Stimulated activated CD8-positive, alpha-beta memory T cell treated with anti-CD3 and anti-CD28 coated beads, Interleukin-15, amount 100 ng/mL, for 4 hours (primary cell): ENCODE measurements around the gene SVOP.
"Not testable (repeated sequence)": the region's sequence is repeated elsewhere in the genome, so short reads cannot be mapped to it uniquely, and the experiment has no call there.

ENCODE experiments used
- DNase-seq, 2 donors: peaks; one replicate each; pipeline ENCODE4 v3.0.0-alpha.2; 2020; ENCODE audit warnings: low read depth in 2 of 2

SVOP gene

GRCh38 chr12:109029411-109029810 is 8.5 kb upstream of the SVOP start:
- DNase-seq = no peak

- not testable (repeated sequence) for DNase-seq
These were observed 7.8 kb upstream of the SVOP start for GRCh38 chr12:109028624-109029023.

DNA sequence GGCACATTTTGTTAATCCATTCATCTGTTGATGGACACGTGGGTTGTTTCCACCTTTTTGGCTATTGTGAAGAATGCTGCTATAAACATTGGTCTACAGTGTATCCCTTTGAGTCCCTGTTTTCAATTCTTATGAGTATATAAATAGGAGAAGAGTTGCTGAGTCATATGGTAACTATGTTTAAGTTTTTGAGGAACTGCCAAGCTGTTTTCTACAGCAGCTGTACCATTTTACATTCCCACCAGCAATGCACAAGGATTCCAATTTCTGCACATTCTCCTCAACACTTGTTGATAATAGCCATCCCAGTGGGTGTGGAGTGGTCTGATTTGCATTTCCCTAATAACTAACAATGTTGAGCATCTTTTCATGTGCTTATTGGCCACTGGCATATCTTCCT is 6.9 kb upstream of the SVOP start:
- no peak for DNase-seq

- DNase-seq = no peak
These were observed 597 bp downstream of the SVOP start for GRCh38 chr12:109020146-109020795.

- DNase-seq = no peak
These were observed 2.6 kb downstream of the SVOP start for GRCh38 chr12:109018296-109018695.

DNA sequence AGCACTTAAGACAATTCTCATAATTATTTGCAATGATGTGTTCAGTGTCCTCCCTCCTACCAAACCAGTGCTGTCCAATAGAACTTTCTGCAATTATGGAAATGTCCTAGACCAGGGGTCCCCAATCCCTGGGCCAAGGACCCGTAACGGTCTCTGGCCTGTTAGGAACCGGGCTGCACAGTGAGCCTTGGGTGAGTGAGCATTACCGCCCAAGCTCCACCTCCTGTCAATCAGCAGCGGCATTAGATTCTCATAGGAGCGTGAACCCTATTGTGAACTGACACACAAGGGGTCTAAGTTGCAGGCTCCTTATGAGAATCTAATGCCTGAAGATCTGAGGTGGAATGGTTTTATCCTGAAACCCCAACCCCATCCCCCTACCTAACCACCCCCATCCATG is 3.9 kb downstream of the SVOP start:
- DNase-seq = no peak

DNA sequence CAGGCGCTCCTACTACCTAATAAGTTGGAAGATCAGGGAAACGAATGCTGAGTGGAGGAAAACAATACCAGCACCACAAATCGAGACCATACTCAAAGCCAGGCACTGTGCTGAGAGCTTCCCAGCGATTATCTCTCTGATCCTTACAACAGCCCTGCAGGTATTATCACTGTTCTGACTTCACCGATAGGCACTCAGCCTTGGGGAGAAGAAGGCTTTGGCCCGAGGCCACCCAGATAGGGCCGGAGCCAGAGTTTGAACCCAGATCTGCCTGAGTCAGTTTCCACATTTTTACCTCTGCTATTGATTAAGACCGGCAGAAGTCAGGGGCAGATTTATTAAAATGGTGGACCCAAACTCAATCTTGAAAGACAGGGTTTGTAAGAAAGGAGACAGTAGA is 4.9 kb downstream of the SVOP start:
- no peak for DNase-seq

GRCh38 chr12:109014984-109015765 is 5.7 kb downstream of the SVOP start:
- no peak for DNase-seq

DNA sequence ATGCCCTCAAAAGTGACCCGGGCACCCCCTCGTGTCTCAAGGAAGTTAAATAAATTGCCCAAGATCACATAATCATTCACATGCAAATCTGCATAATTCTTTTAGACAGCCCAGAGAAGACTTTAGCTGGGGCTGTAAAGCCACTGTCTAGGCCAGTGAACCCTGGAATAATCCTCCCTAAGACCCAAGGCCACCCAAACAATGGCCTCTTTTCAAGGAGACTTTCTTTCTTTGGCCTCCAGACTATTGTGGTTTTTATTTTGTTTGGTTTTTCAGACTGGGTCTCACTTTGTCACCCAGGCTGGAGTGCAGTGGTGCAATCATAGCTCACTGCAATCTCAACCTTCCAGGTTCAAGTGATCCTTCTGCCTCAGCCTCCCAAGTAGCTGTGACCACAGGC is 10.6 kb downstream of the SVOP start:
- DNase-seq = no peak

GRCh38 chr12:109009766-109010165 is 11.1 kb downstream of the SVOP start:
- DNase-seq = no peak

- DNase-seq = no peak
These were observed 16.9 kb downstream of the SVOP start for GRCh38 chr12:109004017-109004416.

- DNase-seq = no peak
These were observed 24.5 kb downstream of the SVOP start for GRCh38 chr12:108996320-108996719.

GRCh38 chr12:108995370-108995992 is 25.4 kb downstream of the SVOP start:
- DNase-seq = no peak

DNA sequence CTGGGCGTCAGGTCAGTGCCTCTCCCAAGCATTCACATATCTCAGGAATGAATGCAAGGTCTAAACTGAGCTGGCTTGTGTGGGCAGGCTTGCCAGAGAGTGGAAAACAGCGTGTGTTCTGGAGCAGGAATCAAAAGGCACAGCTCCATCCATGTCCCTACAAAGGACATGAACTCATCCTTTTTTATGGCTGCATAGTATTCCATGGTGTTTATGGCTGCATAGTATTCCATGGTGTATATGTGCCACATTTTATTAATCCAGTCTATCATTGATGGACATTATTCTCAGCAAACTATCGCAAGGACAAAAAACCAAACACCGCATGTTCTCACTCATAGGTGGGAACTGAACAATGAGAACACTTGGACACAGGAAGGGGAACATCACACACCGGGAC is 30.8 kb downstream of the SVOP start:
- DNase-seq = not testable (repeated sequence)

GRCh38 chr12:108989376-108989775 is 31.5 kb downstream of the SVOP start:
- no peak for DNase-seq

GRCh38 chr12:108985750-108986149 is 35.1 kb downstream of the SVOP start:
- no peak for DNase-seq

GRCh38 chr12:108983227-108983626 is 37.6 kb downstream of the SVOP start:
- DNase-seq = no peak

- no peak for DNase-seq
These were observed 38.1 kb downstream of the SVOP start for GRCh38 chr12:108982621-108983219.

DNA sequence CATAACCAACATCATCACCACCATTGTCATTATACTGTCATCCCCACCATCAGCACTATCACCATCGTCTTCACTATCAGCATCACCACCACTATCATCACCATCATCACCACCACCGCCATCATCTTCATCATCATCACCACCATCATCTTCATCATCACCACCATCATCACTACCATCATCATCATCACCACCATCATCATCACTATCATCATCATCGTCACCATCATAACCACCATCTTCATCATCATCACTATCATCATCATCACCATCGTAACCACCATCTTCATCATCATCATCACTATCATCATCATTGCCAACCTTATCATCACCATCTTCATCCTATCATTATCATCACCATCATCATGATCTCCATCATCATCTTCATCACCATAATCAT is 39.0 kb downstream of the SVOP start:
- DNase-seq = no peak

GRCh38 chr12:108980831-108981618 is 39.8 kb downstream of the SVOP start:
- DNase-seq = no peak

DNA sequence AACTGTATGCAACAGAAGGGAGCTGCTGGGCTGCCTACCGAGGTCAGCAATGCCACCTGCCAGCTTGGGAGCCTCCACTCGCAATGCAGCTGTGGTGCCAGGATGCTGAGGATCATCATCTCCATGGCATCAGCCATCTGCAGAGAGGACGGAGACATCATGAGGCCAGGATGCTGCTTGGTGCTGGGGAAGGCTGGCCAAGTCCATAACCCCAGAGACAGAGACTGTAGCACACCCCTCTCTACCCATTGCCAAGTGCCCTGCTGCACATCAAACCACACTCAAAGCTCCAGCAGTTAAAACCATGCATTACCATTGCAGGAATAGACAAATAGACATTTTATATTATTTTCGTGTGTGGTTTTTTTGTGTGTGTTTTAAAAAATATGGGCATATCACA is 43.5 kb downstream of the SVOP start:
- no peak for DNase-seq
